ENCODE data around the gene APPL2. TPM values are rescaled to one million over a fixed set of nuclear protein-coding genes. Genes with fewer than 3 reads are reported as not detected.

The APPL2 gene
- total RNA-seq, 1 experiment from 2014 or later, result 26.7 TPM

- peaks cover 8% of the 10 kb centered on the region for H3K36me3 ChIP-seq (ENCODE audit: insufficient read depth, low read length, poor library complexity, severe bottlenecking)
- POLR2A ChIA-PET (ENCODE audit: low non-redundant PET), result no interaction called here
- CTCF ChIA-PET, result no interaction called here
Measured at GRCh38 chr12:105221583-105222283, 14.2 kb downstream of the APPL2 start.

GRCh38 chr12:105220929-105221290 is 15.1 kb downstream of the APPL2 start:
- Histone ChIP-seq H3K9me3 (ENCODE audit: low read depth, low read length, poor library complexity, severe bottlenecking) (no peaks in the 10 kb centered on the region), H3K4me3 (ENCODE audit: low read depth, low read length, poor library complexity, severe bottlenecking) (no peak overlapping the region), H3K36me3 (ENCODE audit: insufficient read depth, low read length, poor library complexity, severe bottlenecking) (peaks cover 10% of the 10 kb centered on the region), H3K27ac (ENCODE audit: low read depth, low read length, poor library complexity, severe bottlenecking) (no peak overlapping the region), H3K27me3 (replicated peaks; ENCODE audit: insufficient read depth, low read depth, low read length, poor library complexity) (no peaks in the 10 kb centered on the region), H3K4me1 (ENCODE audit: insufficient read depth, low read length, poor library complexity, severe bottlenecking) (peaks cover 4% of the 10 kb centered on the region)
- no TSS peak for BruUV-seq (replicated peaks)
- ChIA-PET CTCF (no interaction called here), POLR2A (ENCODE audit: low non-redundant PET) (no interaction called here)
- TF ChIP-seq CTCF (conservative IDR thresholded peaks at IDR 0.05; ENCODE audit: low read depth, low read length), result no peak
- TF ChIP-seq EZH2 (IDR thresholded peaks at IDR 0.05; ENCODE audit: borderline replicate concordance, low read depth, low read length, poor library complexity, severe bottlenecking), result no peak
- no peak for DNase-seq (ENCODE audit: low spot score)
- intact Hi-C loops (cut with micrococcal nuclease; ENCODE audit: unreplicated experiment), result no loop called here

More at GRCh38 chr12:105221583-105222283, 14.2 kb downstream of the APPL2 start:
- no peak overlapping the region for H3K27ac ChIP-seq (ENCODE audit: low read depth, low read length, poor library complexity, severe bottlenecking)
- H3K4me1 ChIP-seq (ENCODE audit: insufficient read depth, low read length, poor library complexity, severe bottlenecking), result peaks cover 12% of the 10 kb centered on the region
- H3K4me3 ChIP-seq (ENCODE audit: low read depth, low read length, poor library complexity, severe bottlenecking), result no peak overlapping the region
- no peak for DNase-seq (ENCODE audit: low spot score)
- no TSS peak for BruUV-seq (replicated peaks)
- no peaks in the 10 kb centered on the region for H3K27me3 ChIP-seq (replicated peaks; ENCODE audit: insufficient read depth, low read depth, low read length, poor library complexity)
- no peaks in the 10 kb centered on the region for H3K9me3 ChIP-seq (ENCODE audit: low read depth, low read length, poor library complexity, severe bottlenecking)
- intact Hi-C loops (cut with micrococcal nuclease; ENCODE audit: unreplicated experiment), result no loop called here
- TF ChIP-seq EZH2 (IDR thresholded peaks at IDR 0.05; ENCODE audit: borderline replicate concordance, low read depth, low read length, poor library complexity, severe bottlenecking), result no peak
- TF ChIP-seq CTCF (conservative IDR thresholded peaks at IDR 0.05; ENCODE audit: low read depth, low read length), result no peak

GRCh38 chr12:105220150-105220928 is 15.6 kb downstream of the APPL2 start:
- peaks cover 10% of the 10 kb centered on the region for H3K36me3 ChIP-seq (ENCODE audit: insufficient read depth, low read length, poor library complexity, severe bottlenecking)
- no peak overlapping the region for H3K27ac ChIP-seq (ENCODE audit: low read depth, low read length, poor library complexity, severe bottlenecking)
- H3K9me3 ChIP-seq (ENCODE audit: low read depth, low read length, poor library complexity, severe bottlenecking), result no peaks in the 10 kb centered on the region
- CTCF ChIA-PET, result no interaction called here
- H3K4me1 ChIP-seq (ENCODE audit: insufficient read depth, low read length, poor library complexity, severe bottlenecking), result no peaks in the 10 kb centered on the region
- H3K4me3 ChIP-seq (ENCODE audit: low read depth, low read length, poor library complexity, severe bottlenecking), result no peak overlapping the region
- DNase-seq (ENCODE audit: low spot score), result no peak
- TF ChIP-seq CTCF (conservative IDR thresholded peaks at IDR 0.05; ENCODE audit: low read depth, low read length) (no peak), EZH2 (IDR thresholded peaks at IDR 0.05; ENCODE audit: borderline replicate concordance, low read depth, low read length, poor library complexity, severe bottlenecking) (no peak)
- H3K27me3 ChIP-seq (replicated peaks; ENCODE audit: insufficient read depth, low read depth, low read length, poor library complexity), result no peaks in the 10 kb centered on the region
- POLR2A ChIA-PET (ENCODE audit: low non-redundant PET), result no interaction called here
- BruUV-seq (replicated peaks), result no TSS peak
- intact Hi-C loops (cut with micrococcal nuclease; ENCODE audit: unreplicated experiment), result no loop called here

Measured in A673 (cell line).